Measurements from ENCODE around the gene POLA1.
A peak's percentile ranks its signal among the peaks of the same experiment; 100 is the strongest.

POLA1 gene

DNA sequence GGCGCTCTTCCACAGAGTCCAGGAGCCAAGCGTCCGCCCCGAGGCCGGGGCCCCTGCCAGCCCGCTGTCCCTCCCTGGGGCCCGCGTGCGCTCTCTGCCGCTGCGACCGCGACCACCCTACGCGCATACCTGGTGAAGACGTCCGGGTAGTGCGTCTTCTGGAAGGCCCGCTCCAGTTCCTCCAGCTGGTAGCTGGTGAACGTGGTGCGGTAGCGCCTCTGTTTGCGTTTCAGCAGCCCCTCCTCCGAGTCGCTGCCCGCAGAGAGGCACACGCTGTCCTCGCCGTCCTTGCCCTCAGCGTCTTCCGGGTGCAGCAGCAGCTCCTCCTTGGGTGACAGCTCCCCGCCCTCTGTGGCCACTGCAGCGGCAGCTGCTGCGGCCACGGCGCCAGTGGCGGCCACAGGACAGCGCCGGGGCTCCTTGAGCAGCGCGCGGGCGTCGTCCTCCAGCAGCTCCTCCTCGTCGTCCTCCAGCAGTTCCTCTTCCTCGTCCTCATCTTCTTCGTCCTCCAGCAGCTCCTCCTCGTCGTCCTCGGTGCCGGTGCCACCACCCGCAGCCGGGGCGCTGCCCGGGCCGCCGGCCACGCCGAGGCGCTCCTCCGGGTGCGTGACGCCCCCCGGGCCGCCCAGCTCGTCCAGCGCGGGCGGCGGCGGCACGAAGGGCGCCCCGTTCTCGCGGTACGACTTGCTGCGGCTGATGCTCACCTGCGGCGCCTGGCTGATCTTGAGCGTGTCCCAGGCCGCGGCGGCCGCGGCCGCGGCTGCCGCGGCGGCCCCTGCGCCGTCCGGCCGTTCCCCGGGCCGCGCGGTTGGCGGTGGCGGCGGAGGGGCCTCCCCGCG is 319.3 kb downstream of the POLA1 start:
- no peak for DNase-seq

DNA sequence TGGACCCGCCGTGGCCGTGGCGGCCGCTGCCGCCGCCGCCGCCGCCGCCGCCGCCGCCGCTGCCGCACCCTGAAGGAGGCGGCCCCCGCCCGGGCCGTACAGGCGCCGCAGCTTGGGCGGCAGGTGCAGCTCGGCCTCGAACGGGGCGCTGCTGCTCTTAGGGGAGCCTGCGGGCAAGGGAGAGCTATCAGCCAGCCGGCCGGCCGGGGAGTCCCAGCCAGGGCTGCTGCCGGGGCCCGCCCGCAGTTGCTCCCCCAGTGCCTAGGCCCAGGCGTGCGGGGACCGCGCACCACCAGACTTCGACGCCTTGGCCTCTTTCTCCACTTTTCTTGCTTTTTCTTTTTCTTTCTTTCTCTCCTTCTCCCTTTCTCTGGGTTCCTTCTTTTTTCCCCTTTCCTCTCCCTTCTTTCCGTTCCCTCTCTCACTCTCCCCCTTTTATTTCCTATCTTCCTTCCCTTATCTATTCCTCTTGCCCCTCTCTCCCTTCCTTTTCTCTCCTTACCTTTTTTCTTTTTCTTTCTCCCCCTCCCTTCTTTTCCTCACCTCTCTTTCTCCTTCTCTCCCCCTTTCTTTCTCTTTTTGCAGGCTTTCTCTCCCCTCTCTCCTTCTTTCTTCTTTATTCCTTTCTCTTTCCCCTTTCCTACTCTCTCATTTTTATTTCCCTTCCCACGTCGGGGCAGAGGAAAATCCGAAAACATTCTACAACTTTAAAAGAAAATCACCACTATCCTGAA is 320.1 kb downstream of the POLA1 start:
- no peak for DNase-seq

DNA sequence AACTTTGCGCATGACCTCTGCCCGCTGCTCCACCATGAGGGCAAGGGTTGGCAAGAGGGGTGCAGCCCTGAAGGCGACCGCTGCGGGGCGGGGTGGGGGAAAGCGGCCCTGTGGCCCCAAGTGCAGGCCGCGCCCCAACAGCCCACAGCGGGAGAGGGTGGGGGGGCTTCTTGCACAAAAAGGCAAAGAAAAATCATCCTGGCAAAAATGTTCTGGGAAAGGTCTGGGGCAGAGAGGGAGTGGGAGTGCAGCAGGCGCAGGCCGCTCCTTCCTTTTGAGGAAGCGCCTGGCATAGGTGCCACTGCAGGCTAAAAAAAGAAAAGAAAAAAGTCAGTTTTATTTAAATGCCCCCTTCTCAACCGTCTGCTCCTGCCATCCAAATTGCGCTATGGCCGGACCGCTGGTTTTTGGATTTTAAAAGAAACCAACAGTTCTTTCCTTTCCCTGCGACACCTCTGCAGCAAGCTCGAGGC is 320.7 kb downstream of the POLA1 start:
- DNase-seq, result no peak

DNA sequence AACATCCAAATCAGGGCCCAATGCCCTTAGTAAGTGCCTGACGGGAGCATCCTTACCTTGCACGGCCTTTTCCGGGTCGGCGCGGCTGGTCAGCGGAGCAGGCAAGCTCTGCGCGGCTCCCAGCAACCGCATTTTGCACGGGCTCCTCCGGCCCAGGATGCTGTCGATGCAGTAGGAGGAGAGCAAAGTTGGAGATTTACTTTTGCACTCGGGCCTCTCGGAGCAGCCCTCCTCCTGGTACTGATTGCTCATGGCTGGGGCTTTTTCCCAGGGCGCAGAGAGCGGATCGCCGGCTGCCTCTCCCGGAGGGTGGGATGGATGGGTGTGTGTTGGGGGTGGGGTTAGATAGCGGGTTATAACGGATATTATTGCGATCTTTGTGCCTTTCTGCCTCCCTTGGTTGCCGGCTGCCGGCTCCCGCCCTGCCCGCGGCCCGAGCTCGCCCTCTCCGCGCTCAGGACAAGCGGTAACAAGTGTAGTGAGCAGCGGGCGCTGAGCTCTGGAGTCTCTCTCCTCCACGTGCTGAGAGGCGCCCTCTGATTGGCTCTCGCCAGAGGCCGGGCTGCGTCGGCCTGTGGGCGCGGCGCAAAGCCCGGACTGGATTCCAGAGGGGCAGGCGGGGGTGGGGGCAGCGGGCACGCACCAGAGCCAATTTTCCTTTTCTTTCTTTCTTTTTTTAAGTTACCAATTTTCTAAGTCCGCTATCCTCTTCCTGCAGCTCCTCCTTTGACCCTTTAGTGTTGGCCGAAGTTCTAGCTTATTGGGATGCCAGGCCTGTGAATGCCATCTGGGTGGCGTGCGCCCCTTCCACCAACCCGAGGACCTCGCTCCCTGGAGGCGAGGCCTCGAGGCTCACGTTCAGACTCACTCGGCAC is 322.0 kb downstream of the POLA1 start, which contains the start of gene ARX:
ARX (minus strand) TSS at position 480 of the 875 bp plus-strand sequence; CDS start at position 252, 228 bp downstream.
- DNase-seq, result peak; percentile 23

DNA sequence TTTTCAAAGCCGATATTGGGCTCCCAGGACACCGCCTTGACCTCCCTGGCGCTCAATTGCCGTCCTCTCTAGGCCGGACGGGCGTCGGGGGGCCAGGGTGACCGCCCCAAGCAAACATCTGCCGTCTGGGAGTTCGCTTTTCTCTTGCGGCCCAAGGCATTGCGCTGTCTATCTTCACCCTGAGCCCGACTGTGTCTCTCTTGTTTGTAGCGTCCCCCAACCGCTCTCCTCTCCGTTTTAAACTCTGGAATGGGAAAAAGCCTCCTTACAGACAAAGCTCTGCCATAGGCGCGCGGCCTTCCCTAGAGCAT is 322.6 kb downstream of the POLA1 start:
- no peak for DNase-seq

DNA sequence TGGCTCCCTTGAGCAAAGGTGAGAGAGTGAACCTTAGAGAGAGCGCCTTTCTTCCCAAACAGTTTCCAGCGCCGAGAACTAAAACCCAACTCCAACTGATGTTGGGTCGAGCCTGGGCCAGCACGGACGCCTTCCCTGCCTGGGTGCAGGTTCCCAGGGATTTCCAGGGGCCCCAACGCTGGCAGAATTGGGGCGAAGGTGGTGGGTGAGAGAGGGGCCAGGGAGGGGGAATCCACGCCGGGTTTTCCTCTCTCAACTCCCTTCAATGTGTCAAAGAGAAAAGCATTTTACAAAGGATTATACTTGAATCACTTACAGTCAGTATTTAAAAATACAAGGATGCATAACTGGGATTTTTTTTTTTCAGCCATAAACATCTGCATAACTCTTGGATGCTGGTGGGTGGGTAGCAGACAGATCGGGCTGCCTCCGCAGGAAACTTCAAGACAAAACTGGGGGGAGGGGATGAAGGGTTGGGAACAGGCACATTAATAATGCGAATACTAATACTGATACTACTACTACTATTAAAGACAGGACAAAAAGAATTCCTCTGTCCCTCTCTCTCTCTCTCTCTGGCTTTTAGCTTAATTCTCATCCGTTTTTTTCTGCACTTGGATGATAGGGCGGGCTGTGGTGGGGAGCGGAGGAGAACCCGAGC is 323.4 kb downstream of the POLA1 start:
- DNase-seq, result no peak

DNA sequence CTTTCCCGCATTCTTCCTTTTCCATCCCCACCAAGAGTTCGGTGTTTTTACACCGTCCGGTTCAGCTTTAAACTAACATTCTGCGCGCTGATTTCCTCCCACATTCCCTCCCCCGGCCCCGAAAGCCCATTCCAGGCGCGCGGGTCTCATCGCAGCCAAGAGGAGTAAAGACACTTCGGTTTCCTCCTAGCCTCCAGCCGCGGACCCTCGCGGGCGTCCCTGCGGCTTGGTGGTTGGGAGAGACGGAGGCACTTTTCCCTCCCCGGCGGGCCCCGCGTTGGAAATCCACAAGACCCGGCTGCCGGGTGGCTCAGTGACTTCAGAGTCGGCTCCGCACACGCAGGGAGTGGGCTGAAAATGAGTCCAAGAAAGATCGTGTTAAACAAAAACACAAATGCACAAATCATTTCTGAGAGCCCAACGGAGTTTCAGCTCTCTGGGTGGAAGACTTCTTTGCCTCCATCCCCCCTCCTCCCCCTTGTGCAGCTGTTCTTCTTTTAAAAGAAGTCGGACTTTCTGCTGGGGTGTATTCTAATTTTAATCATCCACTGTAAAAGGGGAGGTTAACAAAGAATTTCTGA is 324.0 kb downstream of the POLA1 start:
- no peak for DNase-seq

DNA sequence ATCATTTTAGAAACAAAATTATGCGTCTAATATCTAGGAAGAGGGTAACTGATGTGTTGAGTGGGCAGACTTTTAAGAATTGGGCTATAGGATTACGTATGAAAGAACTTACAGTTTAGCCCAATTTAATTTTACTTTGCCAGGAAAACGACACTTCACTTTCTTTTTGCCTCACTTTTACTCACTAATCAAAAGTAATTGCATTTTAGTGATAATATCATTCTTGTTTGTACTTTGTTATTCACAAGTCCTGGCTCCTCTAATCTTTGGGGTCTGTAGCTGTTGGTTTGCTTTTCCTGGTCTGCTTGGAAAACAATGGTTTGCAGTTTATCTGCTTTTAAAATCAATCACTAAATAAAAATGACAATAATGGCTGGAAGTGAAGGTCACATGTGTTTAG is 325.0 kb downstream of the POLA1 start:
- DNase-seq, result no peak

DNA sequence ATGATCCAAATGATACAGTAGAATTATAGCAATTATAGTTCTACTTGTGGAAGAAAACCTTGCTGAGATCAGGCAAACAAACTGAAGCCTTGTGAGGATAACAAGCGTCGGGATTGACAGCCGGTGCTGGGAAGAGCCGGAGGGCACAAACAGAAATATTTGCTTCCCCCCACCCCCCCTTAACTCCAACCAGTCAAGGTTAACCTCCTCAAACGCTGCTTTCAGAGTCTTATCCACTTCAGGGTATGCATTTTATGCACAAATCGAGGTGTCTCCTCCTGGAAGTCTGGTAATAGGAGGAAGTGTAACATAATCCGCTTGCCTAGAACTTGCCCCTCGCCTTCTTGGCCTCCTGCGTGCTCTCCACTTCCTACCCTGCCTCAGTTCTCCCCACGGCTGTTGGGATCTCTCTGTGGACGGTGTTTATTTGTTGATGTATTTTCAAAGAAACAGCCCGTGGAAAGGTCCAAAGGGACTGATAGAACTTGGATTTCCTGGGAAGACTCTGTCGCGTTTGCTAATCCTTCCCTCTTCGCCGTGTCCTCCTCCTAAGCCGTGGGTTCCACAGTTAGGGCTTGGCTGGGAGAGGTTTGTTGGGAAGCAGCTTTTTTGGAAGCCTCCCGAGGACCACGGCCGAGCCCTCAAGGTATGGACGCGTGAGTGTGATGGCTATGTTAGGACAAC is 326.1 kb downstream of the POLA1 start:
- no peak for DNase-seq

DNA sequence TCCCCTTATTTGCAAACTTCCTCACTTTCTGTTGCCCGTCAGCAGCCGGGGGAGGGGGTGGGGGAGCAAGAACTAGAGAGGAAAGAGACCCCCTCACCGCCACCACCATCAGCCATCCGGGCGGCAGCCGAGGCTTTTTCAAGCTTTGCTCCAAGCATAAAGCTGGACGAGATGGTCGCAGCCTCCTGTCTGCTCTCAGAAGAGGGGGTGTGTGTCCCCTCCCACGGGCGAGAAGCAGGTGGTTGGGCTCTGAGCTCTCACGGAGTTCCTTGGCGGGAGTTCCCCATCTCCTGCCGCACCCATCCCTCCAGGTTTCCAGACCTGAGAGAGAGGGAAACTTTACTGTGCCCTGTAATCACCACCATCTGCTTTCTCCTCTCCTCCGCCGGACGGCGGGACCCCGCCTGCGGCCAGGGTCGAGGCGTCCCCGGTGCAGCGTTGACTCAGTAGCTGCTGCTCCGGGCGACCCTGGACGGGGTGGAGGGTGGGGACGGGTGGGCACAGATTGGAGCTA is 326.7 kb downstream of the POLA1 start:
- DNase-seq, result no peak

DNA sequence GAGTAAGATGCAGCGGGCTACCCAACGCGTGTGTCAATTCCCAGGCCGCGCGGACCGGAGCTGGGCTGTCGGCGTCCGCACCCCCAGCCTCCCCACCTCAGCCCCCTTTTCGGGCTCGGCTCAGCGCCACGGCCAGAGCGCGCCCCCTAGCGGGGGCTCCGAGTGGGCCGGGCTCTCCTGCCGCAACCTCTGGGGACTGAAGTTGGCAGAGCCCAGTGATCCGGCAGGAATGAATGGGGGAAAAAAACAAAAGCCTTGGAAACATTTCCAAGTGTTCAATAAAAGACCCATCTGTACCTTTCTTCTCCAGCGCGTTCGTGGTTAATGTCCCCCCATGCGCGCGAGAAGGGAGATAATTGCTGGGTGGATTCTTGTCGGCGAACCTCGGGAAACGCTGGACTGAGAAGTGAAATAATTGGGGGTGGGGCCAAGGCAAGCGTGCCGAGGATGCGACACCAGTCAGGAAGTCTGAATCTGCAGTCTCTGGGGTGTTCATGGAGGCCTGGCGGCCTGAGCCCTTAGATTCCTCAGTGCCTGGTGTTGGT is 327.3 kb downstream of the POLA1 start:
- DNase-seq, result peak; percentile 19

DNA sequence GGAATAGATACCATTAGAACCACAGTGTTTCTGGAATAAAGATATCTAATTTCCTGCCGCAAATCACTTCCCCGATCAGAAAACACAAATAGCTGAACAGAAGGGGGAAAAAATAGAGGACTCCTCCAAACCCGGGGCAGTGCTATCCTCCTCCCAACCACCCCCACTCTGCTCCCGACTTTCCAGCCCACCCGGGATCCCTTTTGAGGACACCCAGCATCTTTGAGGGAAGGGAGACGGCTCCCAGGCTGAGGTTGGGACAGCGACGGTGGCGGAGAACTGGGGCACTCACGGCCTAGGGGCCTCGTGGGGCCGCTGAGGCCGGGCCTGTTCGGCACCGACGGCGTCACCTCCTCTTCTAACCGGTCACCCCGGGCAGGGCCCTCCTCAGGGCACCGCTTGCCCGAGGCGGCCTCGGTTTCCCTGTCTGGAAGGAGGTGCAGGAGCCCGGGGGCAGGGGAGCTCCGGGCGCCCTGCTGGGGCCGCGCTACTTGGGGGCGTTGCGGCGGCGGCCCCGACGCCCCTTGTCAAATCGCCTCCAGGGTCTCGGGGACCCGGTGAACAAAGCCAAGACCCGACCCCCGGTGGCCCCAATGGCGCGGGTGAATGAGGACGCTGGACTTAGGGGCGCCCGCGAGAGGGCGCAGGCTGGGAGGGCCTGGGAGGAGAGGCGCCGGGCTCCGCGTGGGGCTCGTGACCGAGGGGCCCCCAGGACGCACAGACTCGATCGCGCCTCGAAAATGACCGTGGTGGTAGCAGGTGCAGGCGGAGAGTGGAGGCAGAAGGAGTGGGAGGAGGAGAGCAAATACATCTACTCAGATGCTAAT is 329.0 kb downstream of the POLA1 start:
- DNase-seq, result no peak

DNA sequence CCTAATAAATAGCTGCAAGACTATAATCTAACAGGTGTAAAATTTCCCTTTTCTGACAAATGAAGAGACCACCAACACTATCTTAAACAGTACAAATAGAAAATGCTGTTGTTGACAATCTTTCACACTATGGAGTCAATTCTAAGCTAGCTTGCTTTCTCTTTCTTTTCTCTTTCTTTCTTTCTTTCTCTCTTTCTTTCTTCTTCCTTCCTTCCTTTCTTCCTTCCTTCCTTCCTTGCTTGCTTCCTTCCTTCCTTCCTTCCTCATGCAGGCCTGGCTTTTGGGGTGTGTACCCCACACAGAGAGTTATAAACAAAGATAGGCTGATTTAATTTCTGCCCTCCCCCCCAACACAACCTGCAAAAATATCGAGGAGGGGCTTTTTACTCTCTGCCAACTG is 330.2 kb downstream of the POLA1 start:
- DNase-seq, result no peak

DNA sequence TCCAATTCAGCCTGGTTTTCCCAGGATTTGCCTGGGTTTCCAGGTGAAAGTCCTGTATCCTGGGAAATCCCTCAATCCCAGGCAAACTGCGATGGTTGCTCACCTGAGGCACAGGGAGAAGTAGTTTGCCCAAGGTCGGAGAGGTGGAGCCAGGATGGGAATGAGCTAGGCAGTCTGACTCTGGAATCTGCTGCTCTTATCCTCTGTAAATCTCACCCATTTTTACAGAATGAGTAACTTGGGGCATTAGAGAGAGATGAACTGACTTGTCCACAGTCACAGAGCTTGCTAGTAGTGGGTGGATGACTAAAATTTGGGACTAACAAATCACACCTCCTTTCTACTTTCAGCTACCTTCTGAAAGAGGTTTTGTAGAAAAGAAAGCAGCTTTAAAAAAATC is 331.9 kb downstream of the POLA1 start:
- DNase-seq, result no peak

DNA sequence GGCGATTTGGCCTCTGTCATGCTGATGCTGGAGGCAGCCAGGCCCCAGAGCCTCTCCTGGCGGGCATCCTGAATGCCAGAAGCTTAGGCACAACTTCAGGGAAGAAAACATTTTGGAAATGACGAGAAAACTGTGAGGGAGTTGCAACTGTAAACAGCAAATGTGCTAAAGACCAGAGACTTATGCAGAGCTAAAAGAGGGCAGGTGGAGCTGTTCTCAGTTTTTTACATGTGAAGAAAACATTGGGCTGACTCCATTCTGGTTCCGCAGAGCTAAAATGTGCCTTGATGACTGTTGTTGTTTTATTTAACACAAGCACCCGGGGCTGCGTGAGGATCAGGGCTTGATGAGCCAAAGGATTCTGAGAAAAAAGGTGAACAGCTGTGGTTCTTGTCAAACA is 332.9 kb downstream of the POLA1 start:
- no peak for DNase-seq

DNA sequence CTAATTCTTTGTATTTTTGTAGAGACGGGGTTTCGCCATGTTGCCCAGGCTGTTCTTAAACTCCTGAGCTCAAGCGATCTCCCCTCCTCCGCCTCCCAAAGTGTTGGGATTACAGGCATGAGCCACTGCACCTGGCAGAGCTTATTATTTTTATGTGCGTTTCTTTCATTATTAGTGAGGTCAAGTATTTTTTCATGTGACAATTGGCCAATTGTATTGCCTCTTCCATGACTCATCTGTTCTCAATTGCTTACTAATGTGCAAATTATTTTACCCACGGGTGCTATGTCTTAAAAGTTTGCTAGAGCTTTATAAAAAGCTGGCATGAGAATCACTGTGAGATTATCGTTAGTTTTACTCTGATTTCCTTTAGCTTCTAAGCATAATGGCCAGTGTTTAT is 335.0 kb downstream of the POLA1 start:
- DNase-seq, result no peak

DNA sequence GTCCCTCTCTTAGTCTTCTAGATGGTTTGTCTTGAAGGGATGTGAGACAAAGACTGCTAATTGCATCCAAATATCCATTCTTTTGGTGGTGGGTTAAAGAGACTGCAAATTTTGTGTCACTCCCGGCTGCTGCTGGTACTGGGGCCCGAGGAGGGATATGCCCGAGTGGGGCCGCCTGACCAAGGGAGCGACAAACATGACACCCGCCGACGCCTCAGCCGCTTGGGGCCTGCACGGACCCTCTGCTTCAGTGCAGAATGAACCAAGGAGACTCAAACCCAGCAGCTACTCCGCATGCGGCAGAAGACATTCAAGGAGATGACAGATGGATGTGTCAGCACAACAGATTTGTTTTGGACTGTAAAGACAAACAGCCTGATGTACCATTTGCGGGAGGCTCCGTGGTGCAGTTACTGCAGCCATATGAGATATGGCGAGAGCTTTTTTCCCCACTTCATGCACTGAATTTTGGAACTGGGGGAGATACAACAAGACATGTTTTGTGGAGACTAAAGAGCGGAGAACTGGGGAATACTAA is 335.6 kb downstream of the POLA1 start:
- DNase-seq, result no peak

DNA sequence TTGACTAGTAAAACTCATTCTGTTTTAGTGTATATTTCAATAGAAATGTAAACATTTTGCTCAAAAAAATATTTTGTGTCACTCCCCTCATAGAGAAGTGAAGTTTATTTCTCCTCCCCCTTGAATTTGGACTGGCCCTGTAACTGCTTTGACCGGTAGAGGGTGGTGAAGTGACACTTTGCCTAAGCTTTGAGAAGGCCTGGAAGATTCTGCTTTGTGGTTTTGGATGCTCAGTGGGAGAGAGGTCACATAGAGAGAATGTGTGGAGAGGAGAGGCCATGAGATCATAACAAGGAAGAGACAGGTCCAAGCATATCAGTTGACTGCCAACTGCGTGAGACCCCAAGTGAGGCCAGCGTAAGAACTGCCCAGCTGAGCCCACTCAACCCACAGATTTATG is 341.2 kb downstream of the POLA1 start:
- DNase-seq, result no peak

DNA sequence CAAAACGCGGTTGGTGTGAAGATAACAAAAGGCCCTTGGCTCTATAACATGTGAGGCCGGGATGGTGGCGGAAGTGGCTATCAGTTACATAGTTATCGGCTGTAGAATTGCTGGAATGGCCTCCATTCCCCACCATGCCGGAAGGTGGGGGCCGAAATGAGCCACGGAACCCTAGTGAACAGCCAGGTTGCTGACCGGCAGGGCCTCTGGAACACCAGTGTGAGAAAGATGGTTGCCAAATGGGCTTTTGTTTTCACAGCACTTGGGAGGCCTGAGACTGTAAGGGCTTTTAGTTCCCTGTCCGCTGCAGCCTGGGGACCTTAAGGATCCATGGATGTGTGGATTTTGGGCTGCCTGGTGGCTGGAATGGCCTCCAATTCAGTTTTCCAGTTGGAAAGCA is 345.3 kb downstream of the POLA1 start:
- no peak for DNase-seq

DNA sequence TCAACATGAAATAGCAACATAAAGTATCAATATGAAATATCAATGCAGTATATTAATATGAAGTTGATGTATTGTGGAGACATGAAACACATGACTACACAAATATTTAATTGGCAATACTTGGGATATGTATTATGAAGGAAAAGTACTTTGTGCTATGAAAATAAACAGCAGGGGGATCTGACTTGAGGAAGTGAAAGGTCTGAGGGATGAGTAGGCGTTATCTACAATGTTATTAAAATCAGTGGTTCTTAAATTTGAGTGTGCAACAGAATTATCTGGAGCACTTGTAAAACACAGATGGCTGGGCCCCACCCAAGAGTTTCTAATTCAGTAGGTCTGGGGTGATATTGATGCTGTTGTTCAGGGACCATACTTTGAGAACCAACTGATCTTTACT is 349.5 kb downstream of the POLA1 start:
- DNase-seq, result no peak
